Stimulated activated CD4-positive, alpha-beta T cell treated with anti-CD3 and anti-CD28 coated beads, Interleukin-12 subunit alpha, Interleukin-12 subunit beta, amount 100 ng/mL, for 4 hours (primary cell): ENCODE results near the gene PKD2L2.
"Not testable (repeated sequence)": the region's sequence is repeated elsewhere in the genome, so short reads cannot be mapped to it uniquely, and the experiment has no call there.

Source experiments
- DNase-seq: peaks from one replicate; pipeline ENCODE4 v3.0.0-alpha.2; 2020

Gene PKD2L2

DNA sequence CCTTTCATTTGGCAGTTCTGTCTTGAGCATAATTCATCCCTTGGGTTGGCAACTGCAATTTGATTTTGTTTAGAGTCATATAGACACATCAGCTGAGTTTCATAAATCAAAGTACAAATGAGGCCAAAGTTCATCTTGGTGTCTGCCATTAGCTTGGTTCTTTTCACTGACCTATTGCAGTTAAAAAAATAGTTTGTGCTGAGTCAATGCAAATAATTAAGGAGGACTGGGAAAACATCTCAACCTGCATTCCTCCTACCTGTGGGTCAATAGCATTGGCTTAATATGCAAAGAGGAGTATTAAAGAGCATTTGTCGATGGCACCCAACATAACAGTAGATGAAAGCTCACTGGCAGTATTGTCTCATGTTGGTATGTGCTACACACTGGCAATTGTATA is 1.6 kb downstream of the PKD2L2 start:
- no peak for DNase-seq

DNA sequence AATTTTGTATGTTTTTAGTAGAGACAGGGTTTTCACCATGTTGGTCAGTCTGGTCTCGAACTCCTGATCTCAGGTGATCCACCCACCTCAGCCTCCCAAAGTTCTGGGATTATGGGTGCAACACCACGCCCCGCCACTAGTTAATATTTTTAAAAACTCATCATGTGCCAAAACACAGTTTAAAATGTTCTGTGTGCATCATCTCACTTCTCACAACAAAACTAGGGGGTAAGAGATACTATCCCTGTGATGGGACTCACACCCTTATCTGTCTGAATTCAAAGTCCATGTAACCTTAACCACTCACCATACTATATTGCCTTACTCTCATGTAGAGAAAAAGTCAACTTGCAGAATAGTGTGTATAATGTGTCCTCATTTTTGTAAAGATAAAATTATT is 2.6 kb downstream of the PKD2L2 start:
- DNase-seq = no peak

DNA sequence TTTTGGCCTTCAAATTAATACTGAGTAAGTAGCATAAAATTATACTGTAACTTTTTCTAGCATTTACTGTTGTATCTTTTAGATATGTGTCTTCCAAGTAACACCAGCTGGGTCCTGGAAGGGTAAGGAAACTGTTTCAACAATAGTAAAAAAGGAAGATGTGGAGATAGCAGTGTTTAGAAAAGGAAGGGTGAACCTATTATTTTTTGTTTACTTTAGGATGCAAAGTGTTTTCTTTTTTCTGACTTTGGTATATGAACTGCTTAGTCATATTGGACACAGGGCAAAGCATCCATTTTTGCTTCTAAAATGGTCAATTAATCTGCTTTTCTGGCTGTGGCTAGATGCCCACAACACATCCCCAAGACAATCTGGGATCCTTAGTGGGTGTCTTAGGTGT is 5.3 kb downstream of the PKD2L2 start:
- DNase-seq = no peak

DNA sequence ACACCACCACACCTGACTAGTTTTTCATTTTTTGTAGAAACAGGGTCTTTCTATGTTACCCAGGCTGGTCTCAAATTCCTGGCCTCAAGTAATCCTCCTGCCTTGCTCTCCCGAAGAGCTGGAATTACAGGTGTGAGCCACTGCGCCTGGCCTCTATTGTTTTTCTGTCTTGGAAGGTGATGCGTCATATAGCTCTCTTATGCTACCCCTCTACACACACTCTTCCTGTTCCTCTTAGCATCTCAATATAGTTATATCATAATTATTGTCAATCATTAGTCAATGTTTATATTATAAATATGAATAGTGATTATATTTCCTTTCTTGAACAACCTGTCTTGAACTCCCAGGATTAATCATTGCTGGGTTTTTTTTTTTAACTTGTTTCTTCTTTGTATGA is 7.3 kb downstream of the PKD2L2 start:
- DNase-seq = no peak

DNA sequence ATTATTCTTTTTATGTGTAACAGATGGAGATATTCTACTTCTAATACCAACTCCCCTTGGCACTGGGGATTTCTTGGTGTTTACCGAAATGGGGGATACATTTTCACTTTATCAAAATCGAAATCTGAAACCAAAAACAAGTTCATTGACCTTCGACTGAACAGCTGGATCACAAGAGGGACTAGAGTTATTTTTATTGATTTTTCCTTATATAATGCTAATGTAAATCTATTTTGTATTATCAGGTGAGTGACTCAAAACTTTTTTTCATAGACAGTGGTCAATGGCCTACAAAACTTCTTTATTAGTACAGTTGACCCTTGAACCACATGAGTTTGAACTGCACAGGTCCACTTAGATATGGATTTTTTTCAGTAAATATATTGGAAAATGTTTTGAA is 10.2 kb downstream of the PKD2L2 start:
- no peak for DNase-seq

DNA sequence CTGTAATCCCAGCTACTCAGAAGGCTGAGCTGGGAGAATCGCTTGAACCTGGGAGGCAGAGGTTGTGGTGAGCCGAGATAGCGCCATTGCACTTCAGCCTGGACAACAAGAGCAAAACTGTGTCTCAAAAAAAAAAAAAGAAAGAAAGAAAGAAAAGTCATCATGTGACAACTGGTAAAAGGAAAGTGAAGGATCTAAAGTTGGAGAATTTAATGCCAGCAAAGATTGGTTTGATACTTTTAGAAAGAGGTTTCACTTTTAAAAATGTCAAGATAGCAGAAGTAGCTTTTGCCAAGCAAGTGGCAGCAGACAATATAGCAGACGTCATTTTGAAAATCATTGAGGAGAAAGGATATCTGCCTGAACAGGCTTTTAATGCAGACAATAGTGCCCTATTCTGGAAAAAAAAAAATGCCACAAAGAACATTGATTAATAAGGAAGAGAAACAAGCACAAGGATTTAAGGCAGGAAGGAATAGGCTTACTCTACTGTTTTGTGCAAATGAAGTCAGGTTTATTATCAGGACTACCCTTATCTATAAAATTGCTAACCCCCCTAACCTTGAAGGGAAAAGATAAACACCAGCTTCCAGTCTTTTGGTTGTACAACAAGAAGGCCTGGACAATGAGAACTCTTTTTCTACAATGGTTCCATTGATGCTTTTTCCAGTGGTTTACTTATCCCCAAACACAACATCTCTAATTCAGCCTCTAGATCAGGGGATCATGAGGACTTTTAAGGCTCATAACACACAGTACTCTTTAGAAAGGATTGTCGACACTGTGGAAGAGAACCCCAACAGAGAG is 12.0 kb downstream of the PKD2L2 start:
- no peak for DNase-seq

DNA sequence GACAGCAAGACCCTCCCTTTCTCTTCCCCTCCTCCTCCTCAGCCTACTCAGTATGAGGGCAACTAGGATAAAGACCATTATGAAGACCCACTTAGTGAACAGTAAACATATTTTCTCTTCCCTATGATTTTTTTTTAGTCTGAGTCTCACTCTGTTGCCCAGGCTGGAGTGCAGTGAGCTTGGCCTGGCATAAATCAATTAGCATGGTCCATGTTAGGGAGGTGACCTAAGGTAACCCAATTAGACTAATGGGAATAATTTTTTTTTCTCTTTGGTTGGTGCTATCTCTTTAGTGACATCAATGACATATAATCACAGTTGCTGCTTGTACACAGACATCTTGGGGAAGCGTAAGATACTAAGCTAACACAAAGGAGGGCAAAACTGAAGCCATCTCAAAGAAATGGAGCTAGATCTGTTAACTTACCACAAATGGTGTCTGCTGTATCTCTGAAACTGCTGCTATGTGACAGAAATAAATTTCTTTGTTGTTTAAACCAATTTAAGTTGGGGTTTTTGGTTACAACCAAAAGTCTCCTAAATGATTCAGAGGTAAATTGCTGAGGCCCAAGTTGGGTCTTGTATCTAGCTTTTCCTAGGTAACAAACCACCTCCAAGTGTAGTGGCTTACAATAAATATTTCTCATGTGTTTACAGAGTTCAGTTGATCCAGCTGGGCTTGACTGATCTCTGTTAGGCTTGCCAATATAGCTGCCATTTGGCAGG is 13.3 kb downstream of the PKD2L2 start:
- no peak for DNase-seq

DNA sequence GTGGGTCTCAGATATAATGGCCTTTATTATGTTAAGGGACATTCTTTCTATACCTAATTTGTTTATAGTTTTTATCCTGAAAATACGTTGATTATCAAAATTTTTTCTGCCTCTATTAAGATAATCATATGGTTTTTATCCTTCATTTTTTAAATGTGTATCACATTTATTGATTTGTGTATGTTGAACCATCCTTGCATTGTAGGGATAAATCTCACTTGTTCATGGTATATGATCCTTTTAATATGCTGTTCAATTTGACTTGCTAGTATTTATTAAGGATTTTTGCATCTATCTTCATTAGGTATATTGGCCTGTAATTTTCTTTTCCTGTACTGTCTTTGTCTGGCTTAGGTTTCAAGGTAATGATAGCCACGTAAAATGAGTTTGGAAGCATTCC is 25.5 kb downstream of the PKD2L2 start:
- no peak for DNase-seq

DNA sequence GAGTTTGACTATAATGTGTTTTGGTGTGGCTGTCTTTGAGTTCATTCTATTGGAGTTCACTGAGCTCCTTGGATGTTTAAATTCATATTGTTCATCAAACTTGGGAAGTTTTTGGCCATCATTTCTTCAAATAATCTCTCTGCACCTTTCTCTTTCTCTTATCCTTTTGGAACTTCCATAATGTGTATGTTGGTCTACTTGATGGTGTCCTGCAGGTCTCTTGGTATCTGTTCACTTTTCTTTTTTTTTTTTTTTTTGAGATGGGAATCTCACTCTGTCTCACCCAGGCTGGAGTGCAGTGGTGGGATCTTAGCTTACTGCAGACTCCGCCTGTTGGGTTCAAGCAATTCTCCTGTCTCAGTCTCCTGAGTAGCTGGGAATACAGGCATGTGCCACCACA is 27.7 kb downstream of the PKD2L2 start:
- no peak for DNase-seq

DNA sequence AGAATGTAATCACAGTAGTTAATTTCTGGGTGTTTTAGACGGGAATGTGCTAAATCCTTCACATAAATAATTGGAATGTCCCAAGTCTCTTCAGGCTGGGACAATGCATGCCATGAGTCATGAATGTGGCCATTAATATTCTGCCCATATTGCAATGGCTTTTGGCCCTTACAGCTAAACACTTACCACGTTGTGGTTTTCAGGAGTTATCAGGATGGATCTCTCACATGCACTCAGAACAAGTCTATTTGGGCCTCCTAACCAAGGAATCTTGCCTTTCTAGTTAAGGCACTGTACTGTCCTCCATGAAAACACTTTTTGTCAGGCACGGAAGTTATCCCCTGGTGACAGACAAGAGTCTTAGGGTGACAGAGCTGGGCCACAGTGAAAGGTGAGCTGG is 32.7 kb downstream of the PKD2L2 start:
- DNase-seq = no peak

DNA sequence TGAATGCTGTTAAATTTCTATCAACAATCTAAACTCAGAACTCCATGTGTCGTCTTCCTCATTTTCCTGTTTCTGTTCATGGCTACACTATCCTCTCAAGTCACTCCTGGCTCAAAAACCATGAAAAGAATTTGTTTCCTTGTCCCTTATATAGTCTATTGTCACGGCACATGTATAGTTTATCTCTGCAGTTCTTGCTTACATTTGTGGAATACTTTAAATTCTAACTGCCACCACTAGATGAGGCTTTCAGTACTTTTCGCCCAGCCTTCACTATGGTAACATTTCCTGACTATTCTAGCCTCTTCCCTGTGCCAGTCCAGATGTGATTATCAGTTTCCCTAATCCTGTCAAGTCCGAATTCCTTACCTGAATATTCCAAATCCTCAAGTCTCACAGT is 34.6 kb downstream of the PKD2L2 start:
- no peak for DNase-seq

DNA sequence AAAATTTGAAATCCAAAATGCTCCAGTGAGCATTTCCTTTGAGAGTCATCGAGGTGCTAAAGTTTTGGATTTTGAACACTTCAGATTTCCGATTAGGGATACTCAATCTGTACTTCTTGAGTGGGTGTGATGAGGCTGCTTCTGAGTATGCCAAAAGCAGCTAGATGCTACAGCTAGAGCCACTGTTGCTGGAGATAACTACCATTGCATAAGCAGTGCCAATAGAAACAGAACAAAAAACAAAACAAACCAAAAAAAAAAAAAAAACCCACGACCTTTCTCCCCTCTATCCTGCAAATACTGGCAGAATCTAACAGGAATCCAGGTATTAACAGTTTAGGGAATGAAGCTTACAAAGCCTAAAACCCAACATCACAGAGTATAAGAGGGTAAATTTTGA is 43.5 kb downstream of the PKD2L2 start:
- DNase-seq = no peak

DNA sequence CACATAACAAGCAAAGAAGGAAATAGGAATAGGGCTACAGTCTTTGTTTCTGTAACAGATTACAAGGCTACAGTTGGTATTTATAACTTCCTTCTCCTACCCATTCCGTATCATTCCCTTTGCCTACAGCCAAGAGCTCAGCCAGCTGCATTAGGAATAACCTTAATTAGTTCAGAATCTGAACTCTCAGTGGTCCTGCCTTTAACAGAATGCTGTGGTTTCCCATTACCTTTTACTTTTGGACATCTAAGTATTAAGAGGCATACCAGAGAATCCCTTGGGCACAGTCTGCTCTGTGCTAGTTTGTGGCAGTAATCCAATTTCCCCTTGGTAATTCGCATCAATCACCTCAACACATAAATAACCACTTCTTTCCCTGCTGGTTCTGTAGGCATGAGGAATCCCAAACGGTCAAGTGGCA is 44.2 kb downstream of the PKD2L2 start:
- no peak for DNase-seq

DNA sequence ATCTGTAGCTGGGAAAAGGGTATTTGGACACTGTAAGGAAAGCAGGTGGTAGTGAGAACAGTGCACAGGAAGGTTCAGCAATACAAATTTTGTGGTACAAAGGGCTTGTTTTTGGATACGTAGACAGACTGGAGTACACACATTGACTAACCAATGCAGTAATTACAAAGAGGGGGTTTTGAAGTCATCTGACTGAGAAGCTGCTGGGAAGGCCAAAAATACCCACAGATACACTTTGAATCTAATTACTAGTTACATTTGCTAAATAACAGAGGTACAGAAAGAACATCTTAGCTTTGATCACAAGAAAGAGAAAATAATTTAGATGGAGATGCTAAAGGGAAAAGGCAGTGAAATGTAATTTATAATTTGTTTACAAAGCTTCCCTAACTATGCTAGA is 45.9 kb downstream of the PKD2L2 start:
- no peak for DNase-seq

DNA sequence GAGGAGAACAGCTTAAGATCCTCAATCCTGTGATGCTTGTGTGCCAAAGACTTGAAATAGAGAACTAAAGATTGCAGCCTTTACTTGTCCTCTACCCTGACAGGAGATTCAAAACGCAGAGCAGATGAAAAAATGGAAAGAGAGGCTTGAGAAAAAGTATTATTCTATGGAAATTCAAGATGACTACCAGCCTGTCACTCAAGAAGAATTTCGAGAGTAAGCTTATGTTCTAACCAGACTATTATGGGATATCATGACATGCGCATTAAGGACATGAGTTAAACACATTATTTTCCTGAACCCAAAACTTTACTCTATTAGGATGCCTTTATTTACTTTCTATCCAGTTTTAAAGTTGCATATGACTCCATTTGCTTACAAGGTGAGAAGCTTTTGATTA is 46.4 kb downstream of the PKD2L2 start:
- no peak for DNase-seq

DNA sequence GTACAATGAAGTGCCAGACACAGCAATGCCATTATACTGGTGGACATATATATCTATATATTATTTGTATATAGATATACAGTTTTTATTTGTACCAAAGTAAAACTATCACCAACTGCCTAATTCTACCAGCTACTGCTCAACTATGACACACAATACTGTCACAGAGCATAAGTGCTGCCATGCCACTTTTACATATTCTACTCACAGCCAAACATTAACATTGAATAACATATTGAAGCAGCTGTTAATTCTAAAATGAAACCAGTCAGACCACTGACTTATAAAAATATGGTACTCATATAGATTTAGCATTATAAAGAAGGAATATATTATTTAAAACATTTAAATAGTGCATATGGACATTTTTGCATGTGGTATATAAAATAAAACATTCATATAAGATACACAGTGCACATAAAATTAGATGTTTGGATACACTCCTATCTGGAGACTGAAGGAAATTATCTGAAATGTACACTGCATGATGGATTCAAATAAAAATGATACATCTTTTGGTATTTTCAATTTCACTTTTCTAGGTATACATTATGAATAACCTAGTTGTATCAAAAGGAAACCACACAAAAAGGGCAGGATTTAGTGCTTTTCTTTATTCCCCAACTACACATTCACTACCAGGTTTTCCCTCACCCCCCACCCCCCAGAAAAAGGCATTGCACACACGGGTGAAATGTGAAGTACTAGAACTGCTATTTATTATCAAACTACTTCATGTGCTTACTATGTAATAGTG is 48.9 kb downstream of the PKD2L2 start:
- no peak for DNase-seq

DNA sequence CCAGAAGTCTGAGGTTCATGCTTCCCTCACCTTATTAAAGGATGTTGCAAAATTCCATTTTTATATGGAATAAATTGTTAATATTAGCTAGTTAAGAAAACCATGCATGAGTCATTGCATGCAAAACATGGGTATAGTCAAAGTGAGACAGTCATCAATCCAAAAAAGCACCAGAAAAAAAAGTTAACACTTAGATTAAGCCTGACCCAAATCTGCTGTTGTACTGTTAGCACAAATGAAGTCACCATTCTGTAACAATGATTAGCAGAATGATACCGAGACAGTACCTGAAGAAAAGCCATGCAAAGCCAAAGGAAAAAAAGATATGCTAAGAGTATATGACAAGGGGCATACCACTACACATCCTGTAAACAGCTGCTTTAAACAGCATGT is 49.5 kb downstream of the PKD2L2 start:
- DNase-seq = no peak

DNA sequence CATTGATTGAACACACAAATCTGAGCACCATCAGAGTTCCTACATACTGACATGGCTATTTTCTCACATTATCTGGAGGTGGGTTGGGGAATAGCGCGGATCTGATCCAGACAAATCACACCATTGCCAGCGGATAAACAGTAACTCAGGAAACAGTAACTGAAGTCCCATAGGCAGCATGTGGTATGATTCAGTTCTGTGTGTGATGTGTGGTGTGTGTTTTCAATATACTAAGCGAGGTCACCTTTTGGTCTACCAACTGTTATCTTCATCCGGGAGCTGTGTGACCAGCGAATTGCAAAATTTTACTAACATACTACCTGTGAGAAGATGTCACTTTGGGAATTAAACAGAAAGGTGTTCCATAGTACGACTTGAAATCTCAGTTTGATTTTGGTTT is 50.1 kb downstream of the PKD2L2 start:
- no peak for DNase-seq

DNA sequence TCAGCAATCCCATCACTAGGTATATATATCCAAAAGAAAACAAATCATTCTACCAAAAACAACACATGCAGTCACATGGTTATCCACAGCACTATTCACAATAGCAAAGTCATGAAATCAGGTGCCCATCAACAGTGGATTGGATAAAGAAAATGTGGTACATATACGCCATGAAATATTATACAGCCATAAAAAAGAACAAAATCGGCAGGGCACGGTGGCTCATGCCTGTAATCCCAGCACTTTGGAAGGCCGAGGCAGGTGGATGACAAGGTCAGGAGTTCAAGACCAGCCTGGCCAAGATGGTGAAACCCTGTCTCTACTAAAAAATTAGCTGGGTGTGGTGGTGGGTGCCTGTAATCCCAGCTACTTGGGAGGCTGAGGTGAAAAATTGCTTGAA is 55.0 kb downstream of the PKD2L2 start:
- not testable (repeated sequence) for DNase-seq

DNA sequence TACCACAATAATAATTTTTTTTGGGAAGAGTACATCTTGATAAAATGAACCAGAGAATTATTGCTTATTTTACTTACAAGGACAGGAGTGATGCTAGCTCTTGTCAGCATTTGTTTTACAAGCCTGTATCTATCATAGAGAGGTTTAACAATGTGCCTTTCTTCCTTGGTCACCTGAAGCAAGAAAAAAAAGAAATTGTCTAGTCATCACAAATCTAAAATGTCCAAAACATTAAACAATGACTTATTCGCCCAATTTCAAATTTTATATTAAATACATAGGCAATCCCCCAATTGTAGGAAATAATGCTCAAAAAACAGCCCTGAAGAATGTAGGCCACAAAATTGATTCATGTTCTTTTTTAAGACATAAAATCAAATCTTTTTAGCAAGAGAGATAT is 56.6 kb downstream of the PKD2L2 start:
- DNase-seq = no peak

DNA sequence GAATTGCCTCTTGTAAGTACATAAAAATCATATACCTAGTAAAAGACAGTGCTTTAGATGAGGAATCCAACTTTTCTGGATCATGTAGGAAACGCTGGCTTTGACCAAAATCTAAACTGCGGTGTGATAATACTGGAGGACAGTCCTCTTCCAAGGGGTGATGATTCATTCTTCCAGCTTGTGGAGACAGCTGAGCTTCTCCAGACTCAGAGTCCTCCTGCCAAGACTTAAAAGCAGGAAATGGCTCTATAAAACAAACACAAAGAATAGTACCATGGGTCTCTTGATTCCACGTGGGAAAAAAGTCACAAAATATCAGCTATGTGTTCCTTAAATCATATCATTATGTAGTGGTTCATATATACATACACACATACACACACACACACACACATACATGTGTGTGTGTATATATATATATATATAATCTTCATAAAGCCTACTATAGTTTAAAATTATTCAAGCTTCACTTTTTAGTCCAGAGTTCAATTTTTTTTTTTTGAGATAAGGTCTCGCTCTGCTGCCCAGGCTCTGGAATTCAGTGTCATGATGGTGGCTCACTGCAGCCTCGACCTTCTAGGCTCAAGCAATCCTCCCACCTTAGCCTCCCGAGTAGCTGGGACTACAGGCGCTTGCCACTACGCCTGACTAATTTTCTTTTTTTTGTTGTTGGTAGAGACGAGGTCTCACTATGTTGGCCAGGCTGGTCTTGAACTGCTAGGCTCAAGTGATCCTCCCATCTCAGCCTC is 65.0 kb downstream of the PKD2L2 start:
- no peak for DNase-seq

DNA sequence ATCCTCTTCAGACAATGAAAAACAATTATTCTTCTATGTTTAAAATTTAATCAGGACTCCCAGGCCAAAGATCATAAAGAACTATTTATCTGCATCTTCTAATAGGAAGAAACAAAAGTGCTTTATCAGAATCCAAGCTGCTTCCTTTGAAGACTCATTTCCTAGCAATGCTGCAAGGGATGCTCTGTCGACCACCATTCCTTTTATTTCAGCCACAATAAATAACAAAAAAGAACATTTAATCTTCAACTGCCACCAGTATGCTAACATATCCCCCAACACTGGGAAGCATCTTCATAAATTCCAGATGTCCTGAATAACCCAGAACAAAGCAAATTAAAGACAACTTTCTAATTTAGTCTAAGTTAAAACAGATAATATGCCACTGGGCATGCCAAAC is 68.7 kb downstream of the PKD2L2 start:
- no peak for DNase-seq

DNA sequence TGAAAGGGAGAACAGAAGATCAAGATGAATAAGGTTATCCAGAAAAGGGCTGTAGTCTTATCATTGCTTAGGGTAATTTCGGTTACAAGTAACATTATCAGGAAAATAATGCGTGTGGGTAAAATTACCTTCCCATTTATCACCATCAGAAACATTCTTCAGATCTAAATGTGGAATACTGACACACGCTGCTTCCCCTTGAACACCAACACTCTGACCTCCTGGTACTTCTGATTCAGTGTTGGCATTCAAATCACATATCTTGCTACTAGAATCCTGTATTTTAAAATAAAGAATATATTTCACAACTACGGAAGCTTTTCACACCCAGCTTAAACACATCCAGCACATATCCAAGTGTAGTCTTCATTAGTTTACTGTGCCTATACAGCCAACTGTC is 70.2 kb downstream of the PKD2L2 start:
- DNase-seq = no peak
